22Rv1 (cell line): ENCODE measurements around the gene FUT6.

Source experiments
- CTCF ChIP-seq: fragments of 450-650 bp; IDR thresholded peaks from 2 replicates; pipeline ENCODE4 v1.5.1; 2017; ENCODE audit warnings: mild to moderate bottlenecking
- ZFX ChIP-seq: fragments of 450-650 bp; IDR thresholded peaks from 2 replicates; pipeline ENCODE4 v1.6.1; 2017; ENCODE audit warnings: antibody characterized with exemption, borderline replicate concordance

GRCh38 chr19:5826531-5827341 is 12.8 kb downstream of the FUT6 start:
- TF ChIP-seq CTCF (no peak; the same call in 1 of the 2 replicates), ZFX (no peak)
